Measurements from ENCODE around the gene NFIX. TPM values are rescaled to one million over a fixed set of nuclear protein-coding genes. Genes with fewer than 3 reads are reported as not detected.

The NFIX gene
- total and polyA plus RNA-seq, 2 experiments from 2014 or later: not detected

GRCh38 chr19:12967907-12968306 is 27.4 kb upstream of the NFIX start:
- no peak for DNase-seq (ENCODE audit: low read depth in 1 of 2, low spot score in 1 of 2)
- no peaks in the 10 kb centered on the region for H3K4me1 ChIP-seq (ENCODE audit: low read depth)
- TF ChIP-seq CTCF (IDR thresholded peaks at IDR 0.05; ENCODE audit: low read depth, low read length): no peak
- H3K4me3 ChIP-seq: no peak overlapping the region
- no peaks in the 10 kb centered on the region for H3K9me3 ChIP-seq (ENCODE audit: low read depth)
- H3K27me3 ChIP-seq: no peaks in the 10 kb centered on the region
- no peaks in the 10 kb centered on the region for H3K36me3 ChIP-seq
- H3K27ac ChIP-seq: no peak overlapping the region

- no peak within 1 kb of the TSS for H3K4me3 ChIP-seq
- no peak for TF ChIP-seq CTCF (IDR thresholded peaks at IDR 0.05; ENCODE audit: low read depth, low read length)
- no peaks in the 10 kb centered on the region for H3K4me1 ChIP-seq (ENCODE audit: low read depth)
Measured at GRCh38 chr19:12969292-12969988, 25.8 kb upstream of the NFIX start, which contains the start of gene DAND5. Gene DAND5 (plus strand): TSS chr19:12969576. CDS start chr19:12969661, 85 bp downstream.

GRCh38 chr19:12970070-12970820 is 25.0 kb upstream of the NFIX start:
- Histone ChIP-seq H3K4me3 (no peak overlapping the region), H3K27ac (no peak overlapping the region), H3K36me3 (no peaks in the 10 kb centered on the region), H3K27me3 (peaks cover under 1% of the 10 kb centered on the region), H3K4me1 (ENCODE audit: low read depth) (no peaks in the 10 kb centered on the region), H3K9me3 (ENCODE audit: low read depth) (no peaks in the 10 kb centered on the region)
- DNase-seq (ENCODE audit: low read depth in 1 of 2, low spot score in 1 of 2): no peak
- no peak for TF ChIP-seq CTCF (IDR thresholded peaks at IDR 0.05; ENCODE audit: low read depth, low read length)

More at GRCh38 chr19:12969292-12969988, 25.8 kb upstream of the NFIX start, which contains the start of gene DAND5:
- no peak for DNase-seq (ENCODE audit: low read depth in 1 of 2, low spot score in 1 of 2)
- Histone ChIP-seq H3K9me3 (ENCODE audit: low read depth) (no peaks in the 10 kb centered on the region), H3K36me3 (no peaks in the 10 kb centered on the region), H3K27ac (peak within 1 kb of the TSS; percentile 11), H3K27me3 (no peaks in the 10 kb centered on the region)

- H3K27ac ChIP-seq: no peak overlapping the region
- DNase-seq (ENCODE audit: low read depth in 1 of 2, low spot score in 1 of 2): no peak
- no peaks in the 10 kb centered on the region for H3K9me3 ChIP-seq (ENCODE audit: low read depth)
- no peaks in the 10 kb centered on the region for H3K4me1 ChIP-seq (ENCODE audit: low read depth)
- H3K4me3 ChIP-seq: no peak overlapping the region
- peaks cover 13% of the 10 kb centered on the region for H3K27me3 ChIP-seq
- no peak for TF ChIP-seq CTCF (IDR thresholded peaks at IDR 0.05; ENCODE audit: low read depth, low read length)
- H3K36me3 ChIP-seq: no peaks in the 10 kb centered on the region
Measured at GRCh38 chr19:12973236-12973635, 22.0 kb upstream of the NFIX start.

GRCh38 chr19:12974301-12975220 is 20.7 kb upstream of the NFIX start:
- no peak for TF ChIP-seq CTCF (IDR thresholded peaks at IDR 0.05; ENCODE audit: low read depth, low read length)

More at GRCh38 chr19:12974301-12975220, 20.7 kb upstream of the NFIX start:
- Histone ChIP-seq H3K4me1 (ENCODE audit: low read depth) (no peaks in the 10 kb centered on the region), H3K9me3 (ENCODE audit: low read depth) (no peaks in the 10 kb centered on the region), H3K27ac (no peak overlapping the region), H3K36me3 (no peaks in the 10 kb centered on the region), H3K27me3 (peaks cover 21% of the 10 kb centered on the region), H3K4me3 (no peak overlapping the region)
- no peak for DNase-seq (ENCODE audit: low read depth in 1 of 2, low spot score in 1 of 2)

Measured in cardiac muscle cell (in vitro differentiated cells and primary cell).